Tibial nerve (tissue), 4 donors: ENCODE data around the gene CHD2.

ENCODE experiments used
- EP300 ChIP-seq, 2 donors: sonication (generic); formaldehyde crosslinking; IDR thresholded peaks; one replicate each; pipeline ENCODE4 v1.6.1; 2017; ENCODE audit warnings: antibody characterized with exemption in 2 of 2, mild to moderate bottlenecking in 1 of 2
- POLR2A ChIP-seq, 2 donors: fragments of 450-650 bp; IDR thresholded peaks; one replicate each; pipeline ENCODE4 v1.6.1; 2017; ENCODE audit warnings: antibody characterized with exemption in 2 of 2, mild to moderate bottlenecking in 2 of 2, moderate library complexity in 2 of 2
- TF ChIP-seq, protein P1 (sequence below), 5 experiments: fragments of 200-600 bp in 3 of 5; fragments of 450-650 bp in 2 of 5; sonication (generic) in 3 of 5; IDR thresholded peaks; one replicate each; pipeline ENCODE4 v1.5.1; 2016 to 2019; ENCODE audit warnings: antibody characterized with exemption in 5 of 5, mild to moderate bottlenecking in 3 of 5, moderate library complexity in 2 of 5

DNA sequence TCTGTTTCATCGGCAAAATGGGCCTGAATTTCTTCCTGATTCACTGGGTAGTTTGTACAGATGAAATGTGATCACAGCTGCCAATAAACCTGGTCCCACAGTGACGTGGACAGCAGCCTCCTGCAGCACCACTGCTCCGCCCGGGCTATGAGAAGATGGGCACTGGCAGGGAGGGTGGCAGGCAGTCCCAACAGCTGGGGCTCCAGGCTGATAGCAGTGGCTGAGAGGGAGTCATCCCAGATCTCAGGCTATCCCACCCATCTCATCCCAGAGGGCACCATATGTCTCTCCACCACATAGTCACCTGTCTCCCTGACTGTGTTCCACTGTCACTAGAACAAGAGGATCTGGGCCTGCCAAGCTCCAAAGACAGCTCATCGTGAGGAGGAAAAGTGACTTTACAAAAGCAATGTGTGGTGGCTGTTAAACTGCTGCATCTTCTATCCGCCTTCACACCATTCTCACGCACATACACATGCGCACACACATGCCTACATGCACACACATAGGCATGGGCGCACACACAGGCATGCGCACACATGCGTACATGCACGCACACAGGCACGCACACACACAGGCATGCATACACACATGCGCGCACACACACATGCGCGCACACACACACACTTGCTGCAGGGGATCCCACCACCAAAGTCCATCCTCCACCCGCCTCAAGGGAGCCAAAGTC lies 142.7 kb downstream of the CHD2 start:
- TF ChIP-seq, protein P1, sequence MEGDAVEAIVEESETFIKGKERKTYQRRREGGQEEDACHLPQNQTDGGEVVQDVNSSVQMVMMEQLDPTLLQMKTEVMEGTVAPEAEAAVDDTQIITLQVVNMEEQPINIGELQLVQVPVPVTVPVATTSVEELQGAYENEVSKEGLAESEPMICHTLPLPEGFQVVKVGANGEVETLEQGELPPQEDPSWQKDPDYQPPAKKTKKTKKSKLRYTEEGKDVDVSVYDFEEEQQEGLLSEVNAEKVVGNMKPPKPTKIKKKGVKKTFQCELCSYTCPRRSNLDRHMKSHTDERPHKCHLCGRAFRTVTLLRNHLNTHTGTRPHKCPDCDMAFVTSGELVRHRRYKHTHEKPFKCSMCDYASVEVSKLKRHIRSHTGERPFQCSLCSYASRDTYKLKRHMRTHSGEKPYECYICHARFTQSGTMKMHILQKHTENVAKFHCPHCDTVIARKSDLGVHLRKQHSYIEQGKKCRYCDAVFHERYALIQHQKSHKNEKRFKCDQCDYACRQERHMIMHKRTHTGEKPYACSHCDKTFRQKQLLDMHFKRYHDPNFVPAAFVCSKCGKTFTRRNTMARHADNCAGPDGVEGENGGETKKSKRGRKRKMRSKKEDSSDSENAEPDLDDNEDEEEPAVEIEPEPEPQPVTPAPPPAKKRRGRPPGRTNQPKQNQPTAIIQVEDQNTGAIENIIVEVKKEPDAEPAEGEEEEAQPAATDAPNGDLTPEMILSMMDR (IDR thresholded peaks at IDR 0.05), result no peak
- no peak for TF ChIP-seq POLR2A (IDR thresholded peaks at IDR 0.05)
- no peak for TF ChIP-seq EP300 (IDR thresholded peaks at IDR 0.05)
